OCI-LY1 (cell line): Measurements from ENCODE around the gene HPSE2.

Experiments
- EZH2 ChIP-seq: fragments of 200-600 bp; sonication (generic), shearing (Covaris generic); IDR thresholded peaks from 2 replicates; pipeline ENCODE4 v1.8.0; 2017; ENCODE audit warnings: borderline replicate concordance, mixed run types, mild to moderate bottlenecking, antibody characterized with exemption, low read length, moderate library complexity, mixed read lengths
- TF ChIP-seq, protein P1 (sequence below): fragments of 200-600 bp; sonication (generic), shearing (Covaris generic); IDR thresholded peaks from 2 replicates; pipeline ENCODE4 v1.5.1; 2017; ENCODE audit warnings: mild to moderate bottlenecking, antibody characterized with exemption, low read length, moderate library complexity, mixed read lengths

GRCh38 chr10:98778277-98778759 is 457.3 kb downstream of the HPSE2 start:
- TF ChIP-seq, protein P1, sequence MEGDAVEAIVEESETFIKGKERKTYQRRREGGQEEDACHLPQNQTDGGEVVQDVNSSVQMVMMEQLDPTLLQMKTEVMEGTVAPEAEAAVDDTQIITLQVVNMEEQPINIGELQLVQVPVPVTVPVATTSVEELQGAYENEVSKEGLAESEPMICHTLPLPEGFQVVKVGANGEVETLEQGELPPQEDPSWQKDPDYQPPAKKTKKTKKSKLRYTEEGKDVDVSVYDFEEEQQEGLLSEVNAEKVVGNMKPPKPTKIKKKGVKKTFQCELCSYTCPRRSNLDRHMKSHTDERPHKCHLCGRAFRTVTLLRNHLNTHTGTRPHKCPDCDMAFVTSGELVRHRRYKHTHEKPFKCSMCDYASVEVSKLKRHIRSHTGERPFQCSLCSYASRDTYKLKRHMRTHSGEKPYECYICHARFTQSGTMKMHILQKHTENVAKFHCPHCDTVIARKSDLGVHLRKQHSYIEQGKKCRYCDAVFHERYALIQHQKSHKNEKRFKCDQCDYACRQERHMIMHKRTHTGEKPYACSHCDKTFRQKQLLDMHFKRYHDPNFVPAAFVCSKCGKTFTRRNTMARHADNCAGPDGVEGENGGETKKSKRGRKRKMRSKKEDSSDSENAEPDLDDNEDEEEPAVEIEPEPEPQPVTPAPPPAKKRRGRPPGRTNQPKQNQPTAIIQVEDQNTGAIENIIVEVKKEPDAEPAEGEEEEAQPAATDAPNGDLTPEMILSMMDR = no peak
- TF ChIP-seq EZH2 = no peak
